ENCODE measurements around the gene CHCHD10. TPM values are rescaled to one million over a fixed set of nuclear protein-coding genes. Genes with fewer than 3 reads are reported as not detected.

Gene CHCHD10
- 17.1 TPM for total RNA-seq

DNA sequence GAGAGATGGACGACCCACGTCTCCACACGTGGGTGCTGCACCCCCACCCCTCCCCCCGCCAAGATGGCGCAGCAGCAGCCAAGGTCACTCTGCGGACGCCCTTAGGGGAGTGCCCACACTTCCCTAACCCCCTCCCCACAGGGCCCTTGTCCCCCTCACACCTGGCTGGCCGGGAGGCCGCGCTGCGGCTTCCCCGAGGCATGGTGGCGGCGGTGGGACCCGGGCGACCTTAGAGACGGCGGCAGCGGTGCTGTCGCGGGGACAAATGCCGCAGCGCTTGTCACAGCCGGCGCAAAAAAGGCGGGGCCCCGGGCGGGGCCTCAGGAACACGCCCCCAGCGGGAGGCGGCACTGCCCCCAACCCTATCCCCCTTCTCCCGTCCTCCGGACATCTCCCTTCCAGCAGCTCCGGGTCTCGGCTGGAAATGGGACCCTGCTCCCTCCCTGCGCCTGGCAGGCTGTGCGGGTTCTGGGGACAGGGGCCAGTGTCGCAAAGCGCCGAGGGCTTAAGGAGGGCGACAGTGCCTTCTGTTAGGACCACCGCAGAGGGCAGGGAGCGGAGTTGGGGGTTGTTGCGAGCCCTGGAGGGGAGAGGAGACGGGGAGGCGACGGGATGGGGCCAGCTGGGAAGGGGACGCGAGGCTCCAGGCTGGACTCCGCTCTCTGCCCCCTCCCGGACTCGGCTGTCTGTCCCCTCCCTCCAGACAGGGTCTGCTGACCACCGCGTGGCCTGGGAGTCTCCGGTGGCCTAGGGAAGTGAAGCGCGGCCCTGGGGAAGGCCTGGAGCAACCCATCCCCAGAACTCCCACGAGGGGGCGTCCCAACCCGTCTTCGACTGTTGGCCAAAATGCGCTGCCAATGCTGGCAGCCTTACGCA is at the start of gene CHCHD10:
Gene CHCHD10, minus strand, starts transcription at position 300 of the 876 bp plus-strand sequence. Its CDS starts 98 bp downstream, at position 202.
- DNase-seq, result peak; percentile 61

GRCh38 chr22:23817146-23817545 is 49.4 kb upstream of the CHCHD10 start:
- no peak for DNase-seq

GRCh38 chr22:23816156-23816976 is 48.6 kb upstream of the CHCHD10 start:
- no peak for DNase-seq

DNA sequence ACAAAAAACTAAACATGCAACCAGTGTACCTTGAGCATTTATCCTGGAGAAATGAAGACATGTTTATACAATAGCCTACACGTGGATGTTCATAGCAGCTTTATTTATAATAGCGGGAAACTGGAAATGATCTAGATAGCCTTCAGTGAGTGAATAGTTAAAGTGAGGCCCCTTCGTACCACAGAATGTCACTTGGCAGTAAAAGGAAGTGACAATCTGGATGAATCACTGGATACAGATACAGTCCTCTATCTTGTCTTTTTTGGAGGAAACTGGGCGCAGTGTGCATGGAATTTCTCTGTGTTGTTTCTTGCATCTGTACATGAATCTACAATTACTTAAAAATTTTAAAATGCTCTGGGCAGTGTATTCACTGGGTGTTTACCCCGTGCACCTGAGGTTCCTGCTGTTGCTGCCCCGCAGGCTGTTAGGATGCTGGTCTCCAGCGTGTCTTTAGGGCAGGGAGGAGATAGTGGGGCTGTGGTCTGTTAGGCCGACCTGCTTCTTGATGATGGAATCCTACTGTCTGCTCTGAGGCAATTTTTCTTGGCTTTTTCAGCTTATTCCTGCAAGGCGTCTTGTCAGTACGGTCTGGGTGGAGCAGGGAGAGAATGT is 47.9 kb upstream of the CHCHD10 start:
- DNase-seq, result no peak

GRCh38 chr22:23812378-23812777 is 44.6 kb upstream of the CHCHD10 start:
- no peak for DNase-seq

- no peak for DNase-seq
Observed at GRCh38 chr22:23806837-23807236, 39.1 kb upstream of the CHCHD10 start.

DNA sequence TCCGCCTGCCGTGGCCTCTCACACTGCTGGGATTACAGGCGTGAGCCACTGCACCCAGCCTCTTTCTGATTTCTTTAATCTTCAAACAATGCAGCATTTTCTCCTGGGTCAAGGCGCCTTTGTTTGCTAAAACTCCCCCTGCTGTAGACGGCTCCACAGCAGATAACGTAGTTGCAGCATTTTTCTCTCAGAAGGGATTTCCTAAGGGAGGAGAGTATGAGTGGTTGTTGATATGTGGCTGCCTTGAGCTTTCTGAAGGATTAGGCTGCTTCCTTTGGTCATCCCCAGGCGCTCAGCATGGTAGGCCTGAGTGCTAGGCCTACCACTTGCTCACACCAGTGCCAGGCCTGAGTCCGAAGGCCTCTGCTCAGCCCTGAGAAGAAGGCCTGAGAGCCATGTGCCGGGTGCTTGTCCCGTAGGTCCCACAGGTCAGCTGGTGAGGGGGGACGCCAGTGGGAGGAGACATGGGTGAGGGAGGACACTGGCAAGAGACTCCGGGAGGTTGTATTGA is 37.1 kb upstream of the CHCHD10 start:
- no peak for DNase-seq

- no peak for DNase-seq
Observed at GRCh38 chr22:23803001-23803819, 35.4 kb upstream of the CHCHD10 start.

GRCh38 chr22:23801886-23802377 is 34.2 kb upstream of the CHCHD10 start:
- no peak for DNase-seq

- DNase-seq, result no peak
Observed at GRCh38 chr22:23801238-23801821, 33.6 kb upstream of the CHCHD10 start.

DNA sequence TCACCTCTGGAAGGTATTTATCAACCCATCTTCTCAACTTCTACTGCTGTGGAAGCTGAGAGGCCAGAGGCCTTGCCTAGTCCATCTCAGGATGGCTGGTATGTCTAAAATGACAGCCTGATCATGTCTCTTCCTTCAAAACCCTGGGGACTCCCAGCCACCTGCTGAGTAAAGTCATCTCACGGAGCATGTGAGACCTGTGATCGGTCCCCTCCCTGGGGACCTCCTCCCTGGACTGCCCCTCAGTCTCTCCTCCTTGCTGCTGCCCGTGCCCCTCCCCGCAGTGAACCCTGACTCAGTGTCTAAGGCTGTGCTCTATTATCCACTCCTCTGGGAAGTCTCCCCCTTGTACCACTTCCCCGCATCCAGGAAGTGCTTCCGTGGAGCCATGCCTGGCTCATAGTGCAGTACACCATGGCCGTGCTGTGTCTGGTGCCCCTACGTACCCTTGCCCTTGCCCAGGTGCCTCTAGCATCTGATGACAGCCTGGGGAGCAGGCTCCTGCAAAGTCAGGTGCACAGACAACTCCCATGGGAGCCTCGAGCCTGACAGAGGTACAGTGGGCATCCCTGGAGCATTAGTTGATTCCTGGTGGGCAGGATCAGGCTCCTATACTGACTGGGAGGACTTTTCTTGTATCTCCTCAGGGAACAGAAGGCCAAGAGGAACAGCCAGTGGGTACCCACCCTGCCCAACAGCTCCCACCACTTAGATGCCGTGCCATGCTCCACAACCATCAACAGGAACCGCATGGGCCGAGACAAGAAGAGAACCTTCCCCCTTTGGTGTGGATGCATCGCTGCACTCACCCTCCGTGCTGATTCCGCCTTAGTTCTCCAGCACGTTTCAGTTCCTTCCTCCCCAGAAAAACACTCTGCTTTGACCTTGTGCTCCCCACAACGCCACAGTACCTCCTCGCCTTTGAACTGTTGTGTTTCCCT is 32.8 kb upstream of the CHCHD10 start:
- no peak for DNase-seq

- DNase-seq, result peak; percentile 75
Observed at GRCh38 chr22:23796461-23796860, 28.7 kb upstream of the CHCHD10 start.

DNA sequence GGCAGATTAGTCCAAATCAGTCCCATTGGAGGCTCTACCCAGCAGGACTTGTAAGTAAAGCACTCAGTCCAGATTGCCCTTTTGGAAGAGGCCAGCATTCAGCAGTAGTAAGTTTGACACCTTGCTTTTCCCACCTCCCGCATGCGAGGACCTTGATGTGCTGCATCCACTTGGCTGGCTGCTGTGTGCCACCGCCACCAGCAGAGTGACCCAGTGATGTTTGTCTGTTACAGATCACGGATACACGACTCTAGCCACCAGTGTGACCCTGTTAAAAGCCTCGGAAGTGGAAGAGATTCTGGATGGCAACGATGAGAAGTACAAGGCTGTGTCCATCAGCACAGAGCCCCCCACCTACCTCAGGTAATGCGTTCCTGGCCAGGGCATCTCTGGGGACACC is 25.6 kb upstream of the CHCHD10 start:
- DNase-seq, result no peak

DNA sequence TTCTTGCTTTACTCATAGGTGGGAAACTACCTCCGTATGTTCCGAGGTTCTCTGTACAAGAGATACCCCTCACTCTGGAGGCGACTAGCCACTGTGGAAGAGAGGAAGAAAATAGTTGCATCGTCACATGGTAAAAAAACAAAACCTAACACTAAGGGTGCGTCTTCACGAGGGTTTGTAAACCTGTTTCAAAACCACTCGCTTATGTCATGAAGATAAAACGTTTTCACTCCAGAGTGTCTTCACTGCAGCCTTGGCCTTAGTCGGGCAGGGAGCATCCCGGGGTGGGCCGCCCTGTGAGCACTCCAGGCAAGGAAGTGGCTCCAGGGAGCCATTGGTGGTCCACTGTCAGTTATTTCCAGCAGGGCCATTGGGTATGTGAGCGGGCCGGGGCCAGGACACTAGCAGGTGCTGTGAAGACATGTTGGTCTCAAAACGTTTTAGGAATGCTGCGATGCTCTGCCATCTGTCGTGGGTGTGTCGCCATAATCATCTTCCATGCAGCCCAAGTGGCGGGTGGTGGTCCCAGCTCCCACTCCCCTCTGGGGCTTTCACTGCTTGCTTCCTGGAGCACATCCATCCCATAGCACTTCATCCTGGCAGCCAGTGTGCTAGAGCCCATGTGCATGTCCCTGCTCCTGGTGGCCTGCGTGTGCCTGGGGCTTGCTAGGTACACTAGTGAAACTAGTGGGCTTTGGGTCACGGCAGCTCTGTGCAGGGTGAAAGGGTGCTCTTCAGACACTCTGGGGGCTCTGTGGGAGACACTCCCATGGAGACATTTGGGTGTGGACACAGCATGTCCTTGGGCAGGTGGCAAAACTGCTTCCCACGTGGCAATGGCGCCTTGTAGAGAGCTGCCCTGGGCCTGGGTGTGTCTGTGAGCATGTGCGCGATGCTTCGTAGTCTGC is 24.2 kb upstream of the CHCHD10 start:
- no peak for DNase-seq

GRCh38 chr22:23790819-23791737 is 23.3 kb upstream of the CHCHD10 start:
- DNase-seq, result peak; percentile 90

GRCh38 chr22:23789638-23790037 is 21.9 kb upstream of the CHCHD10 start:
- DNase-seq, result no peak

- no peak for DNase-seq
Observed at GRCh38 chr22:23789121-23789520, 21.3 kb upstream of the CHCHD10 start.

GRCh38 chr22:23787910-23788309 is 20.1 kb upstream of the CHCHD10 start:
- no peak for DNase-seq
